GM21447 (cell line): Measurements from ENCODE around the gene MKI67.
"Not testable (repeated sequence)": the region's sequence is repeated elsewhere in the genome, so short reads cannot be mapped to it uniquely, and the experiment has no call there.

Experiments
- ATAC-seq: cut with Tn5 transposase; IDR thresholded peaks from one replicate; pipeline ENCODE4 v1.9.1; 2021; ENCODE audit not compliant: unreplicated experiment

Gene MKI67

DNA sequence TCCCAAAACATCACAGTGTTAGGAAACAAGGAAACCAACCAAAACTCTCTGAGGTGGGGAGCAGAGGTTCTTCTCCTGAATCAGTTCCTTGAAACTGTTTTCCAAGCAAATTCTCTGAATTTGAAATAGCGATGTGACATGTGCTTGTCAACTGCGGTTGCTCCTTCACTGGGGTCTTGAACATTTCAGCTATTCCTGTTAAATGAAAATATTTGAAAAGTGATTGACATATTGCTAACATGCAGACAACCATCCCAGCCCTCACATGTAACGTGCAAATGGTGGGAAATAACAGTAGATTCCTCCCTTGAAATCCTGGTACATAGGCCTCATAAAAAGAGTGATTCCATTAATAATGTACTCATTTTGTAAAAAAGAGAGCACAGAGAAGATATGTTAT, 15.9 kb downstream of the MKI67 start:
- no peak for ATAC-seq

GRCh38 chr10:128109707-128110106, 16.5 kb downstream of the MKI67 start:
- ATAC-seq = no peak

- ATAC-seq = no peak
Measured at GRCh38 chr10:128105383-128105782, 20.8 kb downstream of the MKI67 start.

DNA sequence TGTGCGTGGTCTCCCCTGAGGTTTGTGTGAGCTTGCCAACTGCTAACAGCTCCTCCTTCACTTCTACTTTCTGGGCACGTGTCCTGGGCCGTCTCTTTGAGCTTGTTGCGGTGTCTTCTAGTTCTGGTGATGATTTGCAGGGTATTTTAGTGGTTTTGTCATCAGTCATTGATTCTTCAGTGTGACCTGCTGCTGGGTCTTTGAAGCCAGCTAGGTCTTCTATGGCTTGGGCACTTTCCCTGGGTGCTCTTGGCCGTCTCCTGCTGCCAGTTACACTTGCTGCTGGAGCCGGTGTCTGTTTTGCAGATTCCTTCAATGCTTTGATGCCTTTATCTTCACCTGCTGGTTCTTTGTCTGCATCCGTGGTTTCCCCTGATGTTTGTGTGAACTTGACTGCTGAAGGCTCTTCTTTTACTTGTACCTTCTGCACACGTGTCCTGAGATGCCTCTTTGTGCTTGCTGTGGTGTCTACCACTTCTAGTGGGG, 23.0 kb downstream of the MKI67 start:
- ATAC-seq = no peak

- no peak for ATAC-seq
Measured at GRCh38 chr10:128102480-128103228, 23.6 kb downstream of the MKI67 start.

- no peak for ATAC-seq
Measured at GRCh38 chr10:128101901-128102300, 24.3 kb downstream of the MKI67 start.

GRCh38 chr10:128099901-128100300, 26.3 kb downstream of the MKI67 start:
- no peak for ATAC-seq

- no peak for ATAC-seq
Measured at GRCh38 chr10:128098631-128099030, 27.6 kb downstream of the MKI67 start.

DNA sequence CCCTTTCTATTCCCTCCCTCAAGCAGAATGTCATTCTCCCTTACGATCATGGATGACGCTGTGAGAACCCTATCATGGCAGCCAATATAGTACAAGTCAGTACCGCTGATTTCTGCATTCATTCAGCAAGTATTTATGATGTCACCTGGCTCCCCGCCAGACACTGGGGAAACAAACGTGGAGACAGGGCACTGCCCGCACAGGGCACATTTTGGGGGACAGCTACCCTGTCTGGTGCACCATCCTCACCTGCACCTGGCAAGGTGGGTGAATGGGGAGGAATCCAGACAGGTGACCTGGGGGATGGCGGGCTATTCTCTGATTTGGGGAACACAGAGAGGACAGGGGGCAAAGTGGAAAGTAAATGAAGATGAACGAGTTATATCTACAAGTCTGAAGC, 28.4 kb downstream of the MKI67 start:
- ATAC-seq = no peak

GRCh38 chr10:128096486-128097199, 29.6 kb downstream of the MKI67 start:
- no peak for ATAC-seq

GRCh38 chr10:128095753-128096469, 30.3 kb downstream of the MKI67 start:
- no peak for ATAC-seq

- ATAC-seq = no peak
Measured at GRCh38 chr10:128095027-128095752, 31.0 kb downstream of the MKI67 start.

- not testable (repeated sequence) for ATAC-seq
Measured at GRCh38 chr10:128094596-128094995, 31.6 kb downstream of the MKI67 start.

- ATAC-seq = no peak
Measured at GRCh38 chr10:128092454-128092853, 33.8 kb downstream of the MKI67 start.

- no peak for ATAC-seq
Measured at GRCh38 chr10:128091636-128092210, 34.5 kb downstream of the MKI67 start.

DNA sequence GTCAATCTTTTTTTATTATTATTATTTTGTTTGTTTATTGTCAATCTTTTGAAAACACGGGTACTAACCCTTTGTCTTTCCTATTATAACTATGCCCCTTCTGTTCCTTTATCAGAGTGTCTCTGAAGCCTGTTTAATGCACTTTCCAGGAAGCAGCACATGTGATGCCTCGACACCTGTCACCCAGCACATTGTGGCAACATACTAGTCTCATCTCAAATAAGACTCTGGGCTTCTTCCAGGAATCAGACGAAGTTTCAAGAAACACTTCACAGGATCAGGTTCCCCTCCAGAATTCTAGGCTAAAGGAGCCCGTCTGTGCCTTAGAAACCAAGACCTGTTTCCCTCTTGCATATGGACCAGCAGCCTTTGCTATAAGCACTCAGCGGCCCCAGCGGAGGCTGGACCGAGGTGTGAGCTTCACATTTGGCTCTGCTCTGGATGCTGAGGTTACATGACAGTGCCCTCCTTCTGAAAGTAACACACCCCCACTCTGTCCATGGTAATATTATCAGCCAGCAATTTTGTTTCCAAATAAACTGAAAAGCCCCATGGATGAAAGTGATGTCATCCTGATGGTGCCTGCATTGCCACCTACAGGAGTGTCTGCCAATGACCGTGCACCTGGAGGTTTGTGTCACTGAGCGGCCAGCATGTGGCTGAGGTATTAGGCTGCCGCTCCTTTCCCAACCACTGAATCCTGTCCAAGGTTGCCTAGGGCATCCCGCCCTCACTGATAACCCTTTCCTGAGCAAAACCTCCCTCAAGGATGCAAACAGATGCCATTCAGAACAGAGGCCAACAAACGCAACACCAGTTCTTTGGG, 38.1 kb downstream of the MKI67 start:
- ATAC-seq = no peak

DNA sequence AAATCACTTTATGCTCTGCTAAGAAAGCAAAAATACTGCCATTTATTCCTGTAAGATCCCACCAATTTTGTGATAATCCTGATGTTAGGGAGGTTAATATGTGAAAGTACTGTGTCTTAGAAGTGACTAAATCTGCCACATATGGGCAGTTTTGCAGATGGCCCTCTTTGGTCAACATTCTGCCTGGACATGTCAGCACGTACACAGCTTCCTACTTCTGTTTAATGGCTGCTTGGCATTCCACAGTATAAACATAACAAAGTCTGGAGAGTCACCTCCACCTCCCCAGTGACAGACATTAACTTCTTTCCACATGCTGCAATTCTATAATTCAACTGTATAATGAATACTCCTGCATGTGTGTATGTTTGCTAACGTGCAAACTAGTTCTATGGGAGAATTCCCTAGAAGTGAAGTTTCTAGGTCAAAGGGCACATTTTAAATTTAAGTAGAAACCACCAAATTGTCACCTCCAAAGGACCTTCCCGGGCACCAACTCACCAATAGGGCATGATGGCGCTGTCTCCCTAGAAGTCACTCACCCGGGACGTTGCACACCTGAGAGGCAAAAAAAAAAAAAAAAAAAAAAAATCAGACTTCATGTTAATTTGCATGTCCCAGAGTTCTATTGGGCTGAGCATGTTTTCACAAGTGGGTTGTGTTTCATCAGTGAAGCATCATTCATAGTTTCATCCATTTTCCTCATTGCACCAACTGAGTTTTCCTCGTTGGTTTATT, 38.9 kb downstream of the MKI67 start:
- no peak for ATAC-seq

GRCh38 chr10:128086003-128086863, 40.0 kb downstream of the MKI67 start:
- no peak for ATAC-seq
